Activated T-helper 1 cell treated with Interleukin-2 at 50 U/mL for 16 hours (primary cell): Measurements from ENCODE around the gene DAO.

Source experiments
- DNase-seq: peaks from one replicate; pipeline ENCODE4 v3.0.0-alpha.2; 2020; ENCODE audit warnings: low read depth

Gene DAO

GRCh38 chr12:108875682-108876361 lies 4.1 kb upstream of the DAO start:
- no peak for DNase-seq

GRCh38 chr12:108876550-108876949 lies 3.3 kb upstream of the DAO start:
- no peak for DNase-seq

DNA sequence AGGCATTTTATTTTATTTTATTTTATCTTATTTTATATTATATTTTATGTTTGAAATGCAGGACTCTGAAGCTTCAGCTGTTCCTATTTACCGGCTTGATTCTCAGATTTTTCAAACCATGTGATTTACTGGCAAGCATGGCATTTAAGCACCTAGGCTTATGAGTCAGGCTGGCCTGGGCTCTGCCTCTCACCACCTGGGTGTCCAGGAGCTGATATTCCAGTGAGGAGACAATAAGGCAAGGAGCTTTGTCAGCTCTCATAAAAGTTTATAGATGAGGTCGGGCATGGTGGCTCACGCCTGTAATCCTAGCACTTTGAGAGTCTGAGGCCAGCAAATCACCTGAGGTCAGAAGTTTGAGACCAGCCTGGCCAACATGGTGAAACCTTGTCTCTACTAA lies 2.1 kb downstream of the DAO start:
- no peak for DNase-seq

- peak; percentile 24 for DNase-seq
These were observed 4.5 kb downstream of the DAO start for GRCh38 chr12:108884116-108885012.

- DNase-seq = no peak
These were observed 7.2 kb downstream of the DAO start for GRCh38 chr12:108886873-108887629.

- DNase-seq = no peak
These were observed 8.1 kb downstream of the DAO start for GRCh38 chr12:108888031-108888430.

DNA sequence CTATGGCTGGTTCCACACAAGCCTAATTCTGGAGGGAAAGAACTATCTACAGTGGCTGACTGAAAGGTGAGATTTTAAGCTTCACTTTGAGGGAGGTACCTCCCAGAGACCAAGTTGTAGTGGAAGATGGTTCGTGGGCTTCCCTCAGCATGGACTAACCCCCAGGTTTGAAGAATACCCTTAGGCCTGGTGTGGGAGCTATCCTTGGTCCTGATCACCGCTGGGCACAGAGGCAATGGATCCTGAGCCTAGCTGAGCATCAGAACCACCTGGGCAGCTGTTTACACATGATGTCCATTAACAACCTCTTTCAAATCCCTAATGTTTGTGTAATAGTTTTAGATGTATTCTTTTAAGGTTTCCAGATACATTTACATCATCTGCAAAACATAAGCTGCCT lies 10.3 kb downstream of the DAO start:
- DNase-seq = no peak

- no peak for DNase-seq
These were observed 15.4 kb downstream of the DAO start for GRCh38 chr12:108895220-108895802.

DNA sequence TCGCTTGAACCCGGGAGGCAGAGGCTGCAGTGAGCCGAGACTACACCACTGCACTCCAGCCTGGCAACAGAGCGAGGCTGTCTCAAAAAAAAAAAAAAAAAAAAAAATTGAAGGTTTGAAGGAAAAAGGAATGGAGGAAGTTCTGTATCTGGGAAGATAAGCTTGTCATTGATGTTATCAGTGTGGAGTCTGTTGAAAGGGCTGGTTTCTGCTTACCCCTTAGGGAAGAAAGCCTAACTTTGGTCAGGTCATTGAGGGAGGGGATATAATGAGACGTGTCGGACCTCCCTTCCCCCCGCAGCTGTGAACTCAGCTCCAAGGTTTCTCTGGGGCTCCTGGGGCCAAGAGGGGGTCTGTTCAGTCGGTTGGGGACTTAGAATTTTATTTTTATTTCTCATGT lies 16.4 kb downstream of the DAO start:
- no peak for DNase-seq

GRCh38 chr12:108896817-108897216 lies 16.9 kb downstream of the DAO start:
- DNase-seq = no peak

DNA sequence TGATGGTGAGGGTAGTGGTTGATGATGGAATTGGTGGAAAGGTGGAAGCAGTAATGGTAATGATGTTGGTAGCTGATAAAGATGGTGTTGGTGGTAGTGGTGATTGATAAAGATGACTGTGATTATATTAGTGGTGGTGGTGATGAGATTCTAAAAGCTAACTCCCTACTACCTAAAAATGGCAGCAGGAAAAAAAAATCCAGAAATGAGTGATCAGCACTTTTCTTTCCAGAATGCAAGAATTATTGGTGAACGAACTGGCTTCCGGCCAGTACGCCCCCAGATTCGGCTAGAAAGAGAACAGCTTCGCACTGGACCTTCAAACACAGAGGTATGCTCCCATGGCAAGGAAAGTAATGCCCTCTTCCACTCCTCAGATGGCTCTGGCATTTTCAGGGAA lies 19.3 kb downstream of the DAO start:
- DNase-seq = no peak

DNA sequence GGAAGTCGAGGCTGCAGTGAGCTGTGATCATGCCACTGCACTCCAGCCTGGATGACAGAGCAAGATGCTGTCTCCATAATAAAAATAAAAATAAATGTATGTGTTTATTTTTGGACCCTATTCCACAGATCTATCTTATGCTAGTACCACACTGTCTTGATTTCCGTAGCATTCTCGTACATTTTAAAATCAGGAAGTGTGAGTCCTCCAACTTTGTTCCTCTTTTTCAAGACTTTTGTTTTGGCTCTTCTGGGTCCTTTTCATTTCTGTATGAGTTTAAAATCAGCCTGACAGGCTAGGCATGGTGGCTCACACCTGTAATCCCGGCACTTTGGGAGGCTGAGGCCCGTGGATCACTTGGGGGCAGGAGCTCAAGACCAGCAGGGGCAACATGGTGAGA lies 25.8 kb downstream of the DAO start:
- no peak for DNase-seq

DNA sequence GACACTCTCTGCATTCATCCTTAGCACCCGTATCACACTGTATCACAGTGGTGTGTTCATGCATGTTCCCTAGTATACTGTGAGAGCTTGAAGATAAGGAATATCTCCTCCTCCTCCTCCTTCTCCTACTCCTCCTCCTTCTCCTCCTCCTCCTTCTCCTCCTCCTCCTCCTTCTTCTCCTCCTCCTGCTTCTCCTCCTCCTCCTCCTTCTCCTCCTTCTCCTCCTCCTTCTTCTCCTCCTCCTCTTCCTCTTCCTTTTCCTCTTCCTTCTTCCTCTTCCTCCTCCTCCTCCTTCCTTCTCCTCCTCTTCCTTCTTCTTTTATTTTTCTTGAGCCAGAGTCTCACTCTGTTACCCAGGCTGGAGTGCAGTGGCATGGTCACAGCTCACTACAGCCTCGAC lies 27.1 kb downstream of the DAO start:
- no peak for DNase-seq

GRCh38 chr12:108907839-108908351 lies 28.0 kb downstream of the DAO start:
- DNase-seq = no peak

- DNase-seq = no peak
These were observed 30.4 kb downstream of the DAO start for GRCh38 chr12:108910336-108910735.

GRCh38 chr12:108911915-108912314 lies 32.0 kb downstream of the DAO start:
- no peak for DNase-seq

DNA sequence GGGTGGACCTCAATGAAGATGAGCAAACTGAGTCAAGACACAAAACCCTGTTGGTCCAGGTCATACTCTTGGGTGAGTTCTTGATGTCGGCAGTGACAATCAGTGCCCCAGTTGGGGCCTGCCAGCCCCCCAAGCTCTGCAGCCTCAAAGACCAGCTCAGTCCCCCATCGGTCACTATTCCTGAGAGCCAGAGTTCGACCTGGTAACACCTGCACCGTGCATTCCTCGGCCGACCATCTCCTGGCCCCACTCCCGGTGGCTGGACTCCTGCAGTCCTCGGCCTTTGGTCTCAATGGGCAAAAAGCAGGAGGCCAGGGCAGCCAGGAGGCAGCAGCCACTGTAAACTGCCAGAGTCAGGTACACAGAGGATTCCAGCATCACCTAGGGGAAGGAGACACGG lies 32.5 kb downstream of the DAO start:
- no peak for DNase-seq

DNA sequence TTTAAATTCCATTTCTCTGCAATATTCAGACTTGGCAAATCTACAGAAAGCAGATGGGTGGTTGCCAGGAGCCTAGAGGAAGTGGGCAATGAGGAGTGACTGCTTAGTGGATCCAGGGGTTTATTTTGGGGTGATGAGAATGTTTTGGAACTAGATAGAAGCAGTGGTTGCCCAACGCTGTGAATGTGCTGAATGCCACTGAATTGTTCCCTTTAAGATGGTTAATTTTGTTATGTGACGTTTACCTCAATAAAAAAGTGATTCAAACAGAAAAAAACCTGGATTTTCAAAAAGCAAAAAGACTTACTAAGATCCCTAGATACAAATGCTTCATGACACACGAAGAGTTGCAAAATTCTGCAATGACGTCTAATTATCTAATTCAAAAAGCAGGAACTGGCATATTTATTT lies 34.2 kb downstream of the DAO start:
- DNase-seq = no peak

GRCh38 chr12:108915632-108916133 lies 35.8 kb downstream of the DAO start:
- DNase-seq = no peak

GRCh38 chr12:108916336-108916735 lies 36.4 kb downstream of the DAO start:
- no peak for DNase-seq

DNA sequence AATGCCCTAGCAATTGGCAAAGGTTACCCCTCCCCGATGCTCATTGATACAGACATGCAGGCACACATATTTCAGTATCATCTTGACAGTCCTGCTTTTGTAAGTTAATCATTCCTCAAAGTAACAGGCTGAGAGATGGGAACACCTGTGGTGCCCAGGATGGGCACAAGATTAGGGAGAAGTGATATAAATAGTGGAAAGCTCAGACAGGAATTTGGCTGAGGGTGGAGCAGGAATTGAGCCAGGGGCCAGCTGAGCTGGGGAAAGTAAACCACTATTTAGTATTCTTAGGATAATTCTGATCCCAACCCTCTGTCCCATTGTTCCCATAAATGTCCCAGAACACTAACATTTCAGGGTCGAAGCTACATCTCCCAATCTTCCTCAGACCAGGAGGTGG lies 38.3 kb downstream of the DAO start:
- no peak for DNase-seq
